ENCODE data around the gene RGPD6.
"Not testable (repeated sequence)": the region's sequence is repeated elsewhere in the genome, so short reads cannot be mapped to it uniquely, and the experiment has no call there.

GRCh38 chr2:110591973-110592372 lies 15.0 kb upstream of the RGPD6 start:
- not testable (repeated sequence) for TF ChIP-seq CTCF (conservative IDR thresholded peaks at IDR 0.05); ZFX (IDR thresholded peaks at IDR 0.05)

Data from C4-2B (cell line).